Measurements from ENCODE around the gene IL4R.

DNA sequence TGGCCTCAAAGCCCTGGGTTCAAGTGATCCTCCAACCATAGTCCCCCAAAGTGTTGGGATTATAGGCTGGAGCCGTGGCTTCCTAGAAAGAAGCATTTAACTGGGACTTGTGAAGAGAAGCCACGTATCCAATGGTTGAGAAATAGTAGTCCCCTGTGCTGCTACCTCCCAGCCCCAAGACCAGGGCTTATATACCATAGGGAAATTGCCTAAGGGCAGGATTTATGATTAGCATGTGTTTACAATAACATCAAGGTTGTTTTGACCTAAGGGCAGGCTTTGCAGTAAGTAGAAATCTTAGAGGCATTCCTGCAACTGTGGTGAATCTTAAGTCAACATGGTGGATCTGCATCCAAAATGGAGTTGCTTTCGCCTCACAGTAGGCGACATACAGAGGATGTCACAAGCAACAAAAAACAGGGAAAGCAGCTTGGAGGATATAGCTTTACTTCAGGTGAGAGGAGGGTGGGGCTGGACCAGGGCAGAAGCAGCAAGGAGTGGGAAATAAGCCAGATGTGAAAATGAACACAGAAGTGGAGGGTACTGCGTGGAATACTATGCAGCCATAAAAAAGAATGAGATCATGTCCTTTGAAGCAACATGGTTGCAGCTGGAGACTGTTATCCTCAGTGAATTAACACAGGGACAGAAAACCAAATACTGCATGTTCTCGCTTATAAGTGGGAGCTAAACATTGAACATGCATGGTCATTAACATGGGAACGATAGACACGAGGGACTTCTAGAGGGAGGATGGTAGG is 26.5 kb upstream of the IL4R start:
- no peak for TF ChIP-seq CTCF (IDR thresholded peaks at IDR 0.05 in 2 of 3, conservative IDR thresholded peaks at IDR 0.05 in 1 of 3; ENCODE audit: control insufficient read depth in 2 of 3, extremely low read depth in 1 of 3, insufficient read depth in 1 of 3, low read depth in 3 of 3, low read length in 3 of 3)
- TF ChIP-seq CHD1 (IDR thresholded peaks at IDR 0.05; ENCODE audit: low read depth, low read length): no peak
- no peak for TF ChIP-seq NFYB (IDR thresholded peaks at IDR 0.05; ENCODE audit: insufficient read depth, low read depth, low read length)
- TF ChIP-seq, protein P1, sequence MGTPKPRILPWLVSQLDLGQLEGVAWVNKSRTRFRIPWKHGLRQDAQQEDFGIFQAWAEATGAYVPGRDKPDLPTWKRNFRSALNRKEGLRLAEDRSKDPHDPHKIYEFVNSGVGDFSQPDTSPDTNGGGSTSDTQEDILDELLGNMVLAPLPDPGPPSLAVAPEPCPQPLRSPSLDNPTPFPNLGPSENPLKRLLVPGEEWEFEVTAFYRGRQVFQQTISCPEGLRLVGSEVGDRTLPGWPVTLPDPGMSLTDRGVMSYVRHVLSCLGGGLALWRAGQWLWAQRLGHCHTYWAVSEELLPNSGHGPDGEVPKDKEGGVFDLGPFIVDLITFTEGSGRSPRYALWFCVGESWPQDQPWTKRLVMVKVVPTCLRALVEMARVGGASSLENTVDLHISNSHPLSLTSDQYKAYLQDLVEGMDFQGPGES (IDR thresholded peaks at IDR 0.05): no peak
- TF ChIP-seq KDM1A (IDR thresholded peaks at IDR 0.05; ENCODE audit: borderline replicate concordance): no peak
- TF ChIP-seq, protein P2, sequence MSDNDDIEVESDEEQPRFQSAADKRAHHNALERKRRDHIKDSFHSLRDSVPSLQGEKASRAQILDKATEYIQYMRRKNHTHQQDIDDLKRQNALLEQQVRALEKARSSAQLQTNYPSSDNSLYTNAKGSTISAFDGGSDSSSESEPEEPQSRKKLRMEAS (IDR thresholded peaks at IDR 0.05; ENCODE audit: low read depth, low read length): no peak
- no peak for TF ChIP-seq REST (IDR thresholded peaks at IDR 0.05; ENCODE audit: low read depth, low read length)
- TF ChIP-seq BRCA1 (IDR thresholded peaks at IDR 0.05; ENCODE audit: low read depth, low read length): no peak
- TF ChIP-seq, protein P3, sequence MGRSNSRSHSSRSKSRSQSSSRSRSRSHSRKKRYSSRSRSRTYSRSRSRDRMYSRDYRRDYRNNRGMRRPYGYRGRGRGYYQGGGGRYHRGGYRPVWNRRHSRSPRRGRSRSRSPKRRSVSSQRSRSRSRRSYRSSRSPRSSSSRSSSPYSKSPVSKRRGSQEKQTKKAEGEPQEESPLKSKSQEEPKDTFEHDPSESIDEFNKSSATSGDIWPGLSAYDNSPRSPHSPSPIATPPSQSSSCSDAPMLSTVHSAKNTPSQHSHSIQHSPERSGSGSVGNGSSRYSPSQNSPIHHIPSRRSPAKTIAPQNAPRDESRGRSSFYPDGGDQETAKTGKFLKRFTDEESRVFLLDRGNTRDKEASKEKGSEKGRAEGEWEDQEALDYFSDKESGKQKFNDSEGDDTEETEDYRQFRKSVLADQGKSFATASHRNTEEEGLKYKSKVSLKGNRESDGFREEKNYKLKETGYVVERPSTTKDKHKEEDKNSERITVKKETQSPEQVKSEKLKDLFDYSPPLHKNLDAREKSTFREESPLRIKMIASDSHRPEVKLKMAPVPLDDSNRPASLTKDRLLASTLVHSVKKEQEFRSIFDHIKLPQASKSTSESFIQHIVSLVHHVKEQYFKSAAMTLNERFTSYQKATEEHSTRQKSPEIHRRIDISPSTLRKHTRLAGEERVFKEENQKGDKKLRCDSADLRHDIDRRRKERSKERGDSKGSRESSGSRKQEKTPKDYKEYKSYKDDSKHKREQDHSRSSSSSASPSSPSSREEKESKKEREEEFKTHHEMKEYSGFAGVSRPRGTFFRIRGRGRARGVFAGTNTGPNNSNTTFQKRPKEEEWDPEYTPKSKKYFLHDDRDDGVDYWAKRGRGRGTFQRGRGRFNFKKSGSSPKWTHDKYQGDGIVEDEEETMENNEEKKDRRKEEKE (IDR thresholded peaks at IDR 0.05): no peak
- no peak for TF ChIP-seq CEBPB (IDR thresholded peaks at IDR 0.05; ENCODE audit: borderline replicate concordance in 1 of 2, low read depth in 2 of 2, low read length in 2 of 2)
- TF ChIP-seq SRF (IDR thresholded peaks at IDR 0.05; ENCODE audit: low read depth in 2 of 2, low read length in 2 of 2): no peak
